Stimulated activated memory B cell treated with anti-CD40 and anti-IgM and Interleukin-4, amounts not matched to agents 10 μg/mL and 1 μg/mL and 100 μg/mL, for 72 hours (primary cell): Measurements from ENCODE around the gene DUOX2.
"Not testable (repeated sequence)": the region's sequence is repeated elsewhere in the genome, so short reads cannot be mapped to it uniquely, and the experiment has no call there.

Source experiments
- ATAC-seq: fragments of 150-1000 bp; cut with Tn5 transposase; 2 replicates; pipeline ENCODE4 v1.10.0; 2021
- H3K27ac Mint-ChIP-seq: one replicate; pipeline ENCODE4 v1.8.0; 2022; ENCODE audit warnings: mild to moderate bottlenecking, mixed read lengths
- H3K27me3 Mint-ChIP-seq: one replicate; pipeline ENCODE4 v1.8.0; 2022; ENCODE audit warnings: mixed read lengths
- H3K36me3 Mint-ChIP-seq: one replicate; pipeline ENCODE4 v1.8.0; 2022; ENCODE audit warnings: mixed read lengths
- H3K4me1 Mint-ChIP-seq: one replicate; pipeline ENCODE4 v1.8.0; 2022; ENCODE audit warnings: mixed read lengths
- H3K4me3 Mint-ChIP-seq: one replicate; pipeline ENCODE4 v1.8.0; 2022; ENCODE audit warnings: mild to moderate bottlenecking, moderate library complexity, mixed read lengths
- H3K9me3 Mint-ChIP-seq: one replicate; pipeline ENCODE4 v1.8.0; 2022; ENCODE audit warnings: mixed read lengths

The DUOX2 gene

DNA sequence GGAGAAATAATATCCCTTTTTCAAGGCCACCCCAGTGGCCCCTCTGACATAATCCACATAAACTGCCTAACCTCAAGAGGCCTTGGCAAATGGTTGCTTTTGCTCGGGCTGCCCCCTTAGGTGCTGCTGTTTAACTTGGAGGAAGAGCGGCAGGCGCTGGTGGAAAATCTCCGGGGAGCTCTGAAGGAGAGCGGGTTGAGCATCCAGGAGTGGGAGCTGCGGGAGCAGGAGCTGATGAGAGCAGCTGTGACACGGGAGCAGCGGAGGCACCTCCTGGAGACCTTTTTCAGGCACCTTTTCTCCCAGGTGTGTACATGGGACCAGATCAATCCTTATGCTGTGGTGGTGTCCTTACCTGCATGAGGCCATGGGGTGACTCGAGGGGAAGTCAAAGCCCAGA, 30.8 kb upstream of the DUOX2 start:
- ATAC-seq, result no peak
- H3K27me3 Mint-ChIP-seq, result no peaks in the 10 kb centered on the region
- no peak overlapping the region for H3K4me3 Mint-ChIP-seq

DNA sequence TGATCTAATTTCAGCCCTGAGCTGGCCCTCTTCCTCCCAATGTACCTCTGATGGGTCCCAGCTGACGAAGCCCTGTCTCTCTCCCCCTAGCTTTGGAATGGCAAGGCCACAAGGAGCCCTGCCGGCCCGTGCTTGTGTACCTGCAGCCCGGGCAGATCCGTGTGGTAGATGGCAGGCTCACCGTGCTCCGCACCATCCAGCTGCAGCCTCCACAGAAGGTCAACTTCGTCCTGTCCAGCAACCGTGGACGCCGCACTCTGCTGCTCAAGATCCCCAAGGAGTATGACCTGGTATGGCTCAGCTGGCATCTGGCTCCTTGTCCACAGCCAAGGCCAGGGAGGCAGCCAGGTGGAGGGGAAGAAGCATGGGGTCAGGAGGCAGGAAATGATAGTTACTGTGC, 30.0 kb upstream of the DUOX2 start:
- H3K4me1 Mint-ChIP-seq, result no peaks in the 10 kb centered on the region
- ATAC-seq, result no peak
- H3K36me3 Mint-ChIP-seq, result no peaks in the 10 kb centered on the region
- H3K9me3 Mint-ChIP-seq, result no peaks in the 10 kb centered on the region
- H3K27me3 Mint-ChIP-seq, result no peaks in the 10 kb centered on the region
- H3K4me3 Mint-ChIP-seq, result no peak overlapping the region
- no peak overlapping the region for H3K27ac Mint-ChIP-seq

More for the DNA sequence above, 30.8 kb upstream of the DUOX2 start:
- Mint-ChIP-seq H3K4me1 (no peaks in the 10 kb centered on the region), H3K27ac (no peak overlapping the region), H3K36me3 (no peaks in the 10 kb centered on the region), H3K9me3 (no peaks in the 10 kb centered on the region)

DNA sequence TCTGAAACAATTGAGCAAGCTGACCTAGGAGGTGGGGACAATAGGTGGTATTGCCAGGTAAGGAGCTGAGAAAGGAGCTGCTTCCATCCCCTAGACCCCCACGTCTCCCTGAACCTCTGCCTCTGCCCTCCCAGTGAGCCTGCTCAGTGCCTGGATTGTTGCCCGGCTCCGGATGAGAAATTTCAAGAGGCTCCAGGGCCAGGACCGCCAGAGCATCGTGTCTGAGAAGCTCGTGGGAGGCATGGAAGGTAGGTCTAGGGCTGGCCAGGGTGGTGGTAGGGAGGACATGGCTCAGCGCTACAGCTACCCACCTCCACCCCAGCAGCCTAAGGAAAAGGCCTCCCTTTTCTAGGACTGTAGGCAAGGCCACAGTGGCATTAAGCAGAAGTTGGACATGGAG, 29.1 kb upstream of the DUOX2 start:
- H3K9me3 Mint-ChIP-seq, result no peaks in the 10 kb centered on the region
- no peak overlapping the region for H3K4me3 Mint-ChIP-seq
- H3K27me3 Mint-ChIP-seq, result peaks cover 4% of the 10 kb centered on the region
- ATAC-seq, result no peak
- H3K27ac Mint-ChIP-seq, result no peak overlapping the region
- H3K36me3 Mint-ChIP-seq, result no peaks in the 10 kb centered on the region
- H3K4me1 Mint-ChIP-seq, result no peaks in the 10 kb centered on the region

DNA sequence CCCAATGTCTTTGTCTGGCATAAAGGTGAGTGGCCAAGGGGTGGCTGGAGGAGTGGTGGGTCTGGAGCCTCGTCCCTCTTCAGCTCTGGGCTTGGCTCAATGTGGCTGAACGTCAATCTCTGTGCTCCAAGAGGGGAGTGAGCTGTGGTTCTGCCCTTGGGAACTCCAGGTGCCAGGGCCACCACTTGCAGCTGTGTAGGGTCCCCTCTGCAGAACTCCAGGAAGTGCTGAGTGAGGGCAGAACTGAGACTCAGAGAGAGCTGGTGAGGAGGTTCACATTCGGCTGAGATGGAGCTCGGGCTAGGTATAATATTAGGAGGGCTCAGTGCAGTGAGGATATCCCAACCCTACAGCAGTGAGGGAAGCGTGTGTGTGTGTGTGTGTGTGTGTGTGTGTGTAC, 27.4 kb upstream of the DUOX2 start:
- Mint-ChIP-seq H3K27me3 (peaks cover 13% of the 10 kb centered on the region), H3K36me3 (no peaks in the 10 kb centered on the region), H3K9me3 (no peaks in the 10 kb centered on the region), H3K4me3 (no peak overlapping the region), H3K4me1 (peaks cover 3% of the 10 kb centered on the region), H3K27ac (no peak overlapping the region)
- ATAC-seq, result no peak

DNA sequence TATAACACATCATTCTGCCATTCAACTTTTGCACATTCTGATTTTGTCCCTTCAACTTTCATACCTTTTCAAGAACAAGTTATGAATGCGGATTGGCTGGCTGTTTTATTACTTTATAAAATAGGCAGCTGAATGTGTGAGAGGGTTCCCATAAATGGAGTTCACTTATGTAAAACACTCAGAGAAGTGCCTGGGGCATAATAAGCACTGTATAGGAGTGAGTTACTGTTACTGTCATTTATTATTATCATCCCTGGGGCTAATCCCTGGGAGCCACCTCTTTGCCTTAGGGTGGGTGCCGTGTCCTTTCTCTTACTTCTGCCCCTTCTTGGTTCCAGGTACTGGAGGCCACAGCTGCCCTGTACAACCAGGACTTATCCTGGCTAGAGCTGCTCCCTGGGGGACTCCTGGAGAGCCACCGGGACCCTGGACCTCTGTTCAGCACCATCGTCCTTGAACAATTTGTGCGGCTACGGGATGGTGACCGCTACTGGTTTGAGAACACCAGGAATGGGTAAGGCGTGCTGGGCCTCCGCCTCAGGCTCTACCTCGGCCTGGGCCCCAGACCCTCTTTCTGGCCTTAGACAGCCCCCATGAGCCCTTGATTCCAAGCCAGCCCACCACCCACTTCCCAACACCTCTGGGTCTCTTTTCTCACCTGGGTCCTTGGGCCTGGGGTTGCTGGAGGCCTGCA, 26.7 kb upstream of the DUOX2 start:
- Mint-ChIP-seq H3K36me3 (no peaks in the 10 kb centered on the region), H3K9me3 (no peaks in the 10 kb centered on the region), H3K4me3 (no peak overlapping the region), H3K27me3 (peaks cover 20% of the 10 kb centered on the region), H3K27ac (no peak overlapping the region), H3K4me1 (peaks cover 8% of the 10 kb centered on the region)
- no peak for ATAC-seq

DNA sequence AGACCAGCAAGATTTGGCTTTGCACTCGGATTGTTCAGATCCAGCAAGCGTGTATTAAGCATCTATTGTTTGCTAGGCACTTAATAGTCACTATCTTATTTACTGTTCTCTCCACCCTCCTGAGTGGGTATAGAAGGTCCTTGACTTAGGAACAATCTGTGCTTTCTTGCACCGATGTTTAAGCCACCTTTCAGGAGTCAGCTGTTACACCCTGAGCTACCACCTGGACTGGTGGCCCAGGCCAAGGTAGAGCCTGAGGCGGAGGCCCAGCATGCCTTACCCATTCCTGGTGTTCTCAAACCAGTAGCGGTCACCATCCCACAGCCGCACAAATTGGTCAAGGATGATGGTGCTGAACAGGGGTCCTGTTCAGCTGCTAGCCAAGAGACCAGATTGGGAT, 25.8 kb upstream of the DUOX2 start:
- H3K27me3 Mint-ChIP-seq, result peaks cover 23% of the 10 kb centered on the region
- H3K4me1 Mint-ChIP-seq, result peaks cover 10% of the 10 kb centered on the region
- H3K36me3 Mint-ChIP-seq, result no peaks in the 10 kb centered on the region
- no peak for ATAC-seq
- H3K27ac Mint-ChIP-seq, result no peak overlapping the region
- H3K9me3 Mint-ChIP-seq, result no peaks in the 10 kb centered on the region
- no peak overlapping the region for H3K4me3 Mint-ChIP-seq

DNA sequence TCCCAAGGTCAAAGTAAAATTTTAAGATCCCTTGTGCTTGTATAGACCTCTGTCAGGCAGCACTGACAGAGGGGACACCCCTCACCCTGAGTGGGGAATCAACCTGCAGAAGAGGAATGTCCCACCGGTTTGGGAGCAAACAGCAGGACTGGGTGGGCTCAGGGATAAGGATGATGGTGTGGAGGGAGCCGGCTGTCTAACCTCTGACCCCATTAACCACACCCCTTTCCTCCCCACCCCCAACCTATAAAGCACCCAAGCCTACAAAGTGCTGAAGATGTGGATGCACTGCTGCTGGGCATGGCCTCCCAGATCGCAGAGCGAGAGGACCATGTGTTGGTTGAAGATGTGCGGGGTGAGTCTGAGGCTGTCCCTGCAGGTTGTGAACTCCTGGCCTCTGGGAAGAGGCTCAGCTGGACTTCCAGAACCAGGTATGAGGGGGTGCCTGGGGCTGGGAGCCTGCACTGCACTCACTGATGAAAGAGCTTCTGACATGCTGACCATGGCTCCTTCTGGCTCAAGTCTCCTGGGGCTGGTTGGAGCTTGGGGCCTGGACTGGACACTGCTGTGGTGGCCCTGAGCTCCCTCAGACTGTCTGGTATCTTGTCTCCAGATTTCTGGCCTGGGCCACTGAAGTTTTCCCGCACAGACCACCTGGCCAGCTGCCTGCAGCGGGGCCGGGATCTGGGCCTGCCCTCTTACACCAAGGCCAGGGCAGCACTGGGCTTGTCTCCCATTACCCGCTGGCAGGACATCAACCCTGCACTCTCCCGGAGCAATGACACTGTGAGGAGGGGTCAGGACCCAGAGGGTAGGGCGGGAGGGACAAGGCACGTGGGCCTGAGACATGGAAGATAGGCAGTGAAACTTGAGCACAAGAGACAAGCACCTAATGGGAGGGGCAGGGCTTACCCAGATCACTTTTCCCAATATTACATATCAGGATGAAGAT, 25.1 kb upstream of the DUOX2 start:
- Mint-ChIP-seq H3K4me1 (peaks cover 17% of the 10 kb centered on the region), H3K27me3 (peaks cover 30% of the 10 kb centered on the region), H3K9me3 (no peaks in the 10 kb centered on the region), H3K36me3 (no peaks in the 10 kb centered on the region), H3K27ac (no peak overlapping the region), H3K4me3 (no peak overlapping the region)
- ATAC-seq, result no peak

DNA sequence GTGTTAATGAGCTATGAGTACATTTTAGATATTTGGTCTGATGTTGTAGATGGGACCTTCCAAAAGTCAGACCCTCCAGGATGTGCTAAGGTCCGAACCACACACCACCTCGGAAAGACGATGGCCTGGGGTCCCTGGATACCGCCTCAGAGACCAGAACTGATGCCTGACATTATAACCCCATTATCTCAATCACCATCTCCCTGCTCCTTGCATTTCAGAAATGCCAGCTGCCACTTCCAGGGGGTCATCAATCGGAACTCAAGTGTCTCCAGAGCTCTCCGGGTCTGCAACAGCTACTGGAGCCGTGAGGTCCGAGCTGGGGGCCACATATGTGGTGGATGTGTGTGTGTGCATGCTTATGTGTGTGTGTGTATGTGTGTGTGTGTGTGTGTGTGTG, 23.7 kb upstream of the DUOX2 start:
- Mint-ChIP-seq H3K9me3 (no peaks in the 10 kb centered on the region), H3K27ac (no peak overlapping the region), H3K4me1 (peaks cover 18% of the 10 kb centered on the region), H3K36me3 (no peaks in the 10 kb centered on the region), H3K27me3 (peaks cover 42% of the 10 kb centered on the region), H3K4me3 (no peak overlapping the region)
- ATAC-seq, result no peak

DNA sequence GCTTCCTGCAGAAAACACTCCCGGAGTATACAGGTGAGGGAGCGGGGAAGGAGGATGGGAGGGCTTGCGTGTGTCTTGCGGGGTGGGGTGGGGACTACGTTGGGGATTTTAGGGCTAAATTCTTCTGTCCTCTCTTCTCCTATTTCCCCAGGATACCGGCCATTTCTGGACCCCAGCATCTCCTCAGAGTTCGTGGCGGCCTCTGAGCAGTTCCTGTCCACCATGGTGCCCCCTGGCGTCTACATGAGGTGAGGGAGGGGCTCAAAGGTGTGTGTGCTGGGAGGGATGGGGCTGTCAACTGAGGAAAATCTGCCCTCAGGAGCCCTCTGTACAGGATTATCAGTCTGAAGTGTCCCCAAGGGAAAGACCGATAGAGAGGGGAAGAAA, 22.4 kb upstream of the DUOX2 start:
- no peak for ATAC-seq
- H3K9me3 Mint-ChIP-seq, result no peaks in the 10 kb centered on the region
- H3K27ac Mint-ChIP-seq, result no peak overlapping the region
- H3K4me3 Mint-ChIP-seq, result peak overlapping the region; percentile 56
- H3K36me3 Mint-ChIP-seq, result no peaks in the 10 kb centered on the region
- H3K27me3 Mint-ChIP-seq, result peaks cover 52% of the 10 kb centered on the region
- peaks cover 18% of the 10 kb centered on the region for H3K4me1 Mint-ChIP-seq

DNA sequence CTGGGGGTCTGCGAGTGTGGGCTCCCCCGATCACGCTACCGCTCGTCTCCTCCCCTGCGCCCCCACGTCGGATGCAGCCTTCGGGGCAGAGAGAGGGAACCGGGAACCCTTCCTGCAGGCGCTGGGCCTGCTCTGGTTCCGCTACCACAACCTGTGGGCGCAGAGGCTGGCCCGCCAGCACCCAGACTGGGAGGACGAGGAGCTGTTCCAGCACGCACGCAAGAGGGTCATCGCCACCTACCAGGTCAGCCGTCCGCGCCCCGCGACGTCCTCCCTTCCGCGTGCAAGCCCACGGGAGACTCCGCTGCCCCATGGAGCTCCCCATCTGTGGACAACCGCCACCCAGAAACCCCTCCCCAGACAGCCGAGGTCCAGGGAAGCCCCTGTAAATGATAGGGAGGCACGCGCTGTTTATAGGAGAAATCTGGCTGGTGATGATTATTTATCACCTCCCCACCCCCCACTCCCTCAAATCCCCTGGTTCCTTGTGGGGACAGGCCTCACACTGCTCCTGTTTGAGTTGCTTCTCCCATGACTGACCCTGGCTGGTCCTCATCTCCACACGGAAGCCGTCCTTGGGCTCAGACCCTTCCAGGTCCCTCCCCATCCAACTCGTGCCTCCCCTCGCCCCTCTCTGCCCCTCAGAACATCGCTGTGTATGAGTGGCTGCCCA, 21.9 kb upstream of the DUOX2 start:
- peaks cover 18% of the 10 kb centered on the region for H3K4me1 Mint-ChIP-seq
- peak overlapping the region; percentile 56 for H3K4me3 Mint-ChIP-seq
- H3K27ac Mint-ChIP-seq, H3K9me3 Mint-ChIP-seq, ATAC-seq, H3K36me3 Mint-ChIP-seq: not testable (repeated sequence)
- peaks cover 57% of the 10 kb centered on the region for H3K27me3 Mint-ChIP-seq

DNA sequence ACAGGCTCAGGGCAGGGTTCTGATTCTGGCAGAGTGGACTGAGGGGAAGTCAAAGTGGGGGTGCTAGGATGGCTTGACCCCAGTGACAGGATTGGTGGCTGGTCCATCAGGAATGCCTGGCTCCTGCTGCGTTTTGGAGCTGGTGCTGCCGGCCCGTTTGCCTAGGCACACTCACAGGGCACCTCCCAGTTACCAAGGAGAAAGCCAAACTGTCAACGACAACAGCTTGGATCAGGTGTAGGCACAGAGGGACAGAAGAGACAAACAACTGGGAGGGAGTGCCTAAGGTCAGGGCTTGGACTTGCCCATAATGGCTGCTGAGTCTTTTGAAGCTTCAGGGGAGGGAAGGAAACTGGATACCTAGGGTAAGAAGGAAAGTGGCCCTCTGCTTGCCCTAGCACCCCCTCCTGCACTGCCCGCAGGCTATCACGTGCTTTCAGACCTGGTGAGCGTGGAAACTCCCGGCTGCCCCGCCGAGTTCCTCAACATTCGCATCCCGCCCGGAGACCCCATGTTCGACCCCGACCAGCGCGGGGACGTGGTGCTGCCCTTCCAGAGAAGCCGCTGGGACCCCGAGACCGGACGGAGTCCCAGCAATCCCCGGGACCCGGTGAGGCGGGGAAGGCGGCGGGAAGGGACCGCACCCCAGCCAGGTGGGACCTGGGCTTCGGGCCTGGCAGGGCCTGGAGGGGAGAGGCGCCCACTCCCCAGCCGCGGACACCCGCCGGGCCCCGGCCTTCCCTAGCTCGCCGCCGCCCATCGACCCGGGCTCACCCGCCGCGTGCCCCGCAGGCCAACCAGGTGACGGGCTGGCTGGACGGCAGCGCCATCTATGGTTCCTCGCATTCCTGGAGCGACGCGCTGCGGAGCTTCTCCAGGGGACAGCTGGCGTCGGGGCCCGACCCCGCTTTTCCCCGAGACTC, 21.0 kb upstream of the DUOX2 start:
- Mint-ChIP-seq H3K36me3 (no peaks in the 10 kb centered on the region), H3K4me3 (peak overlapping the region; percentile 62), H3K9me3 (no peaks in the 10 kb centered on the region), H3K4me1 (peaks cover 25% of the 10 kb centered on the region), H3K27me3 (peaks cover 66% of the 10 kb centered on the region), H3K27ac (peak overlapping the region; percentile 39)
- peak; percentile 63 for ATAC-seq

DNA sequence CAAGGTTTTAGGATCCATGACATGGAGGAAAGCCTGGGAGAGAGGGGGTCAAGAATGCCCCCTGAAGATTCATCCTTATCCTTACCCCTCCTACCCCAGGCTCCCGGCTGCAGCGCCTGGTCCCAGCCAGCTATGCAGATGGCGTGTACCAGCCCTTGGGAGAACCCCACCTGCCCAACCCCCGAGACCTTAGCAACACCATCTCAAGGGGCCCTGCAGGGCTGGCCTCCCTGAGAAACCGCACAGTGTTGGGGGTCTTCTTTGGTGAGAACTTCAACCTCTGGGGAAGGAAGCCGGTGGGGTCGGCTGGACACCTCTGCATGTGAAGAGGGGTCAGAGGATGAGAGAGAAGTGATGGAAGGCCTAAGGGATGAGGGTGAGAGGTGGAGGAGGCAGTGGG, 20.1 kb upstream of the DUOX2 start:
- no peak for ATAC-seq
- Mint-ChIP-seq H3K4me3 (peak overlapping the region; percentile 22), H3K27ac (no peak overlapping the region), H3K36me3 (no peaks in the 10 kb centered on the region), H3K27me3 (peaks cover 70% of the 10 kb centered on the region), H3K9me3 (no peaks in the 10 kb centered on the region), H3K4me1 (peaks cover 25% of the 10 kb centered on the region)

DNA sequence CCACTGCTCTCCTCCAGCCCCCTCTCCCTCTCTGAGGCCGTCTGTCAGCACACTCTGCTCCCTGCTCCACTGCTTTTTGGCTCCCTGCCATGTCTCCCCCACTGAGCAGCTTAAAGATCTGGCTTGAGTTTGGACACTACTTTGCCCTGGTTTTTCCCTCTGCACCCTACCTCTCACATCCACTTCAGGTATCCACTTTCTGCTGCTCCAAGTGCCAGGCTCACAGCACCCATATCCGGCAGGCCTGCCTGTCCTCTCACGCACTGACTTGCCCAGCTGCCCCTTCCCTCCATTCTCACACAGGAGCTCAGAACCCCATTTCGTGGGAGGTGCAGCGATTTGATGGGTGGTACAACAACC, 19.6 kb upstream of the DUOX2 start:
- no peak for ATAC-seq
- Mint-ChIP-seq H3K4me3 (no peak overlapping the region), H3K36me3 (no peaks in the 10 kb centered on the region), H3K4me1 (peaks cover 25% of the 10 kb centered on the region), H3K27ac (no peak overlapping the region), H3K9me3 (no peaks in the 10 kb centered on the region), H3K27me3 (peaks cover 76% of the 10 kb centered on the region)

DNA sequence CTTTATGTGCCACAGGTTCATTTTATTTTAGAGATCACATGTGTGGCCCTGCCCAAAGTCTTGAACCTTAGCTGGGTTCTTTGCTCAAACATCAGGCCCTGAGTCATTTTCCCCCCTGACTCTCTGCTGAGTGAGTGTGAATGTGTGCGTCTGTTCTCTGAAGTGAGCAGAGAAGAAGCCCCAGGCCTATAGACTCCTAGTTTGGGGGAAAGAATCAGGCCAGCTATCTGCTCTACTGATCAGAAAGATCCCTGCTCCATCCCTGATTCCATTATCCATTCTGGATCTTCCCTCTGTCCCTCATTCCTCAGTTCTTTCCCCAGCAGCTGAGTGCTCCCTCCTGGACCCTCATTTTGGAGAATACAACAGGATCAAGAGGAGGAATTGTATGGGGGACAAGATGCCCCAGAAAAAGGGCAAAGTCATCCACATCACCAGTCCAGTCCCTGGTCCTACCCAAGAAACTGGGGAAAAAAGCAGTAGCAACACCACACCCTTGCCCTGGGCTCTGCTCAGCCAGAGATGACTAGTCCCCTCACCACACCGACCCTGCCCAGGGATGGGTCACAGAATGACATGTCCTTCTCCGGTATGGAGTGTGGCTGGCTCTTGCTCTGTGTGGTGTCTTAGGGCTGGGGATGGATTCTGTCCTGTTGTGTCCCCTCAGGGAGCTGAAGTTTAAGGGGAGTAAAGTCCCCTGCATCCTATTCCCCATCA, 19.0 kb upstream of the DUOX2 start:
- no peaks in the 10 kb centered on the region for H3K9me3 Mint-ChIP-seq
- H3K27ac Mint-ChIP-seq, result no peak overlapping the region
- no peak overlapping the region for H3K4me3 Mint-ChIP-seq
- peaks cover 76% of the 10 kb centered on the region for H3K27me3 Mint-ChIP-seq
- ATAC-seq, result no peak
- H3K36me3 Mint-ChIP-seq, result no peaks in the 10 kb centered on the region
- H3K4me1 Mint-ChIP-seq, result peaks cover 25% of the 10 kb centered on the region
